Measurements from ENCODE around the gene ITK.

The ITK gene

DNA sequence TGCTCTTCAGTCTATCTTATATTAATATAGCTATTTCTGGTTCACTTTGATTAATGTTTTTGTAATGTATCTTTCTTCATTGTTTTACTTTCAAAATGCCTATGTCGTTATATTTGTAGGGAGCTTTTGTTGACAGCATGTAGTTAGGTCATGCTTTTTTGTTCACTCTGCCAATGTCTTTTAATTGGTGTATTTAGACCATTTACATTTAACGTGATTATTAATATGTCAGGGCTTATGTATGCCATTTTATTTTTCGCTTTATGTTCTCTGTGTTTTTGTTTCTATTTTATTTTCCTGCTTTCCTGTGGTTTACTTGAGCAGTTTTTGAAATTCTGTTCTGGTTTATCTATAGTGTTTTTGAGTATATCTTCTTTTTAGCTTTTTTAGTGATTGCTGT lies 25.3 kb upstream of the ITK start:
- no peak for FAIRE-seq

GRCh38 chr5:157157293-157157891 lies 23.2 kb upstream of the ITK start:
- no peak for FAIRE-seq
- TF ChIP-seq PAX5 (IDR thresholded peaks at IDR 0.05; ENCODE audit: insufficient read depth, low read length, severe bottlenecking): no peak
- no peak for TF ChIP-seq SPI1 (IDR thresholded peaks at IDR 0.05; ENCODE audit: low read depth, low read length)
- no peak for TF ChIP-seq POLR2A (IDR thresholded peaks at IDR 0.05; ENCODE audit: low read depth, low read length)
- DNase-seq (ENCODE audit: insufficient read length, low spot score): no peak

More for the DNA sequence above, 25.3 kb upstream of the ITK start:
- TF ChIP-seq POLR2A (IDR thresholded peaks at IDR 0.05; ENCODE audit: low read depth, low read length) (no peak), POLR2AphosphoS5 (IDR thresholded peaks at IDR 0.05; ENCODE audit: low read depth, low read length) (no peak), POU2F2 (IDR thresholded peaks at IDR 0.05; ENCODE audit: low read depth, low read length) (no peak), SPI1 (IDR thresholded peaks at IDR 0.05; ENCODE audit: low read depth, low read length) (no peak), TAF1 (IDR thresholded peaks at IDR 0.05; ENCODE audit: low read depth, low read length) (no peak), PAX5 (IDR thresholded peaks at IDR 0.05; ENCODE audit: insufficient read depth, low read length, severe bottlenecking) (no peak)
- DNase-seq (ENCODE audit: insufficient read length, low spot score): no peak

DNA sequence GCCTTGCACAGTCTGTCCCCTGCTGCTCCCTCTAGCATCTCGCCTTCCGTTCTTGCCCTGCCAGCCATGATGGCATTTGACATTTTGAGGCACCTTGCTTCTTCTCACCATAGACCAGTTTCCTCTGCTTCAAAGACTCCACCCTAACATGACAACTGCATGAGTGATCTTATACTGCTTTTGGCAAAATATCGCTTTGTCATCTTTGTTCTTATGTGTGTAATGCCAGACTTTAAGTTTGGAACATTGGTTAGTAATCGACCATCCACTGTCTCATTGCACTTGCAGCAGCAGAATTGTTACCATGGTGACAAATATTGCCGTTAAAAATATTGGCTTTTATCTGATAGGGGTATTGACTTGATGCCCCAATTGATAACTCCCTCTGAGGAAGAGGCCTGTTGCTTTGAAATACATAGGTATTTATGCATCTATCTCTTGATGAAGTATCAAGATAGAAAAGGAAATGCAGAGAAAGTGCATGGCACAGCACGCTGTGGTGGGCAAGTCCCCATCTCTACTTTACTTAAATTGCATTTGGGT lies 21.4 kb upstream of the ITK start:
- FAIRE-seq (peak; percentile 45), DNase-seq (ENCODE audit: insufficient read length, low spot score) (no peak)
- no peak for TF ChIP-seq POLR2AphosphoS5 (IDR thresholded peaks at IDR 0.05; ENCODE audit: low read depth, low read length)
- TF ChIP-seq POU2F2 (IDR thresholded peaks at IDR 0.05; ENCODE audit: low read depth, low read length): no peak
- no peak for TF ChIP-seq SPI1 (IDR thresholded peaks at IDR 0.05; ENCODE audit: low read depth, low read length)
- no peak for TF ChIP-seq TAF1 (IDR thresholded peaks at IDR 0.05; ENCODE audit: low read depth, low read length)
- no peak for TF ChIP-seq POLR2A (IDR thresholded peaks at IDR 0.05; ENCODE audit: low read depth, low read length)
- no peak for TF ChIP-seq PAX5 (IDR thresholded peaks at IDR 0.05; ENCODE audit: insufficient read depth, low read length, severe bottlenecking)

GRCh38 chr5:157160001-157160400 lies 20.6 kb upstream of the ITK start:
- no peak for TF ChIP-seq POU2F2 (IDR thresholded peaks at IDR 0.05; ENCODE audit: low read depth, low read length)
- TF ChIP-seq POLR2AphosphoS5 (IDR thresholded peaks at IDR 0.05; ENCODE audit: low read depth, low read length): no peak
- no peak for TF ChIP-seq TAF1 (IDR thresholded peaks at IDR 0.05; ENCODE audit: low read depth, low read length)
- TF ChIP-seq POLR2A (IDR thresholded peaks at IDR 0.05; ENCODE audit: low read depth, low read length): no peak
- TF ChIP-seq SPI1 (IDR thresholded peaks at IDR 0.05; ENCODE audit: low read depth, low read length): no peak
- no peak for TF ChIP-seq PAX5 (IDR thresholded peaks at IDR 0.05; ENCODE audit: insufficient read depth, low read length, severe bottlenecking)
- DNase-seq (ENCODE audit: insufficient read length, low spot score): no peak
- no peak for FAIRE-seq

GRCh38 chr5:157161996-157162395 lies 18.6 kb upstream of the ITK start:
- TF ChIP-seq POU2F2 (IDR thresholded peaks at IDR 0.05; ENCODE audit: low read depth, low read length): no peak
- no peak for TF ChIP-seq TAF1 (IDR thresholded peaks at IDR 0.05; ENCODE audit: low read depth, low read length)
- TF ChIP-seq POLR2A (IDR thresholded peaks at IDR 0.05; ENCODE audit: low read depth, low read length): no peak
- TF ChIP-seq POLR2AphosphoS5 (IDR thresholded peaks at IDR 0.05; ENCODE audit: low read depth, low read length): no peak
- no peak for TF ChIP-seq SPI1 (IDR thresholded peaks at IDR 0.05; ENCODE audit: low read depth, low read length)
- no peak for TF ChIP-seq PAX5 (IDR thresholded peaks at IDR 0.05; ENCODE audit: insufficient read depth, low read length, severe bottlenecking)
- FAIRE-seq: no peak
- DNase-seq (ENCODE audit: insufficient read length, low spot score): no peak

DNA sequence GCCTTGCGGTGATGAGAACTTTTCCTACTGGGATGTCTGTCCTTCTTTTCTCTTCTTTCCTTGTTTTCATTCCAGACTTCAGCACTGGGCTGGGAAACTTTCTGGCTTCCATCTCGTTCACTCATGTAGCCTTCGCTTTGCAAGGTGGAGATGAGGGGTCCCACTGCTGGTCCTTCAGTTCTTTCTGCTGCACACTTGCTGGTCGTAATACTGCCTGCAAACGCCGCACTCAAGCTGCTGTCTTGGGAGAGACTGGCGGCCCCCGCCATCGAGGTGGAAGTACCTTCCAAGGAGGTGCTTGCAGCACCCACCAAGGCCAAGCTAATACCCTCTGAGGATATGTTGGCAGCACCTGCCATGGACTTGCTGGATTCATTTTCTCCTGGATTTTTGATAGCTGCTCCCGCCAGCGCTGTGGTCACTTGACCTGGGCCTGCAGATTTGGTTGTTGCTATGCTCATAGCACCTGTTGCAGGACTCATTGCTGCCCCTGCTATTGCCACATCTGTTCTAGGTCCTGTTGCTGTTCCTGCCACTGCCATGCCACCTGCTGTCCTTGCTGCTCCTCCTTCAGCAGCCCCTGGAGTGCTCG lies 17.6 kb upstream of the ITK start:
- no peak for TF ChIP-seq POLR2AphosphoS5 (IDR thresholded peaks at IDR 0.05; ENCODE audit: low read depth, low read length)
- no peak for TF ChIP-seq POU2F2 (IDR thresholded peaks at IDR 0.05; ENCODE audit: low read depth, low read length)
- no peak for TF ChIP-seq SPI1 (IDR thresholded peaks at IDR 0.05; ENCODE audit: low read depth, low read length)
- no peak for DNase-seq (ENCODE audit: insufficient read length, low spot score)
- FAIRE-seq: no peak

- FAIRE-seq (peak; percentile 31), DNase-seq (ENCODE audit: insufficient read length, low spot score) (no peak)
- TF ChIP-seq POLR2AphosphoS5 (IDR thresholded peaks at IDR 0.05; ENCODE audit: low read depth, low read length) (no peak), PAX5 (IDR thresholded peaks at IDR 0.05; ENCODE audit: insufficient read depth, low read length, severe bottlenecking) (no peak), SPI1 (IDR thresholded peaks at IDR 0.05; ENCODE audit: low read depth, low read length) (no peak), POU2F2 (IDR thresholded peaks at IDR 0.05; ENCODE audit: low read depth, low read length) (no peak), POLR2A (IDR thresholded peaks at IDR 0.05; ENCODE audit: low read depth, low read length) (no peak), TAF1 (IDR thresholded peaks at IDR 0.05; ENCODE audit: low read depth, low read length) (no peak)
Measured at GRCh38 chr5:157164521-157164920, 16.1 kb upstream of the ITK start.

- no peak for DNase-seq (ENCODE audit: insufficient read length, low spot score)
- no peak for TF ChIP-seq TAF1 (IDR thresholded peaks at IDR 0.05; ENCODE audit: low read depth, low read length)
- TF ChIP-seq PAX5 (IDR thresholded peaks at IDR 0.05; ENCODE audit: insufficient read depth, low read length, severe bottlenecking): no peak
- TF ChIP-seq POU2F2 (IDR thresholded peaks at IDR 0.05; ENCODE audit: low read depth, low read length): no peak
- no peak for TF ChIP-seq POLR2AphosphoS5 (IDR thresholded peaks at IDR 0.05; ENCODE audit: low read depth, low read length)
- TF ChIP-seq POLR2A (IDR thresholded peaks at IDR 0.05; ENCODE audit: low read depth, low read length): no peak
- TF ChIP-seq SPI1 (IDR thresholded peaks at IDR 0.05; ENCODE audit: low read depth, low read length): no peak
- no peak for FAIRE-seq
Measured at GRCh38 chr5:157165261-157165660, 15.4 kb upstream of the ITK start.

GRCh38 chr5:157165668-157166067 lies 15.0 kb upstream of the ITK start:
- DNase-seq (ENCODE audit: insufficient read length, low spot score): no peak
- FAIRE-seq: no peak
- TF ChIP-seq POLR2A (IDR thresholded peaks at IDR 0.05; ENCODE audit: low read depth, low read length) (no peak), PAX5 (IDR thresholded peaks at IDR 0.05; ENCODE audit: insufficient read depth, low read length, severe bottlenecking) (no peak), POU2F2 (IDR thresholded peaks at IDR 0.05; ENCODE audit: low read depth, low read length) (no peak), SPI1 (IDR thresholded peaks at IDR 0.05; ENCODE audit: low read depth, low read length) (no peak), TAF1 (IDR thresholded peaks at IDR 0.05; ENCODE audit: low read depth, low read length) (no peak)
